Loucy (cell line): ENCODE results near the gene HOXC4.
"Not testable (repeated sequence)": the region's sequence is repeated elsewhere in the genome, so short reads cannot be mapped to it uniquely, and the experiment has no call there.

Experiments used
- EZH2phosphoT487 ChIP-seq: fragments of 200-600 bp; IDR thresholded peaks from 2 replicates; pipeline ENCODE4 v1.6.1; 2018; ENCODE audit warnings: antibody characterized with exemption, mild to moderate bottlenecking, moderate library complexity, borderline replicate concordance
- TF ChIP-seq, protein P1 (sequence below): fragments of 200-600 bp; sonication (generic); conservative IDR thresholded peaks from 2 replicates; pipeline ENCODE4 v1.5.1; 2014; ENCODE audit warnings: mild to moderate bottlenecking, antibody characterized with exemption, low read length

DNA sequence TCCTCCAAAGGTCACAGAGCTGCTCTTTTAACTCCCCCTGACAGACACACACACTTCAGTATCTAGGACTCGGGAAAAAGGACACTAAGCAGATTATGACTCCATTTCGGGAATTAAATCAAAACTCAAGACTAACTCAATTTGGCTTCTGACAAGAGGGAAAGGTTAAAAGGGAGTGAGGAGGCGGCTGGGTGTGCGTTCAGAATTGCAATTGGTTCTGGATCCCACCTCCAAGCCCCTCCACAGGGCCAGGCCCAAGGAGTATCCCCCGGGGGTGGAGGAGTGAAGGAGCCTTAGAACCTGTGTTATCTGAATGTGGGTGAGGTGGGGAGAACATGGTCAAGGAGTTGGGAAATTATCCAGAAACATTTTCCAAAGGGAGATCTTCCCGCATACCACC lies 35.8 kb downstream of the HOXC4 start:
- TF ChIP-seq, protein P1, sequence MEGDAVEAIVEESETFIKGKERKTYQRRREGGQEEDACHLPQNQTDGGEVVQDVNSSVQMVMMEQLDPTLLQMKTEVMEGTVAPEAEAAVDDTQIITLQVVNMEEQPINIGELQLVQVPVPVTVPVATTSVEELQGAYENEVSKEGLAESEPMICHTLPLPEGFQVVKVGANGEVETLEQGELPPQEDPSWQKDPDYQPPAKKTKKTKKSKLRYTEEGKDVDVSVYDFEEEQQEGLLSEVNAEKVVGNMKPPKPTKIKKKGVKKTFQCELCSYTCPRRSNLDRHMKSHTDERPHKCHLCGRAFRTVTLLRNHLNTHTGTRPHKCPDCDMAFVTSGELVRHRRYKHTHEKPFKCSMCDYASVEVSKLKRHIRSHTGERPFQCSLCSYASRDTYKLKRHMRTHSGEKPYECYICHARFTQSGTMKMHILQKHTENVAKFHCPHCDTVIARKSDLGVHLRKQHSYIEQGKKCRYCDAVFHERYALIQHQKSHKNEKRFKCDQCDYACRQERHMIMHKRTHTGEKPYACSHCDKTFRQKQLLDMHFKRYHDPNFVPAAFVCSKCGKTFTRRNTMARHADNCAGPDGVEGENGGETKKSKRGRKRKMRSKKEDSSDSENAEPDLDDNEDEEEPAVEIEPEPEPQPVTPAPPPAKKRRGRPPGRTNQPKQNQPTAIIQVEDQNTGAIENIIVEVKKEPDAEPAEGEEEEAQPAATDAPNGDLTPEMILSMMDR = not testable (repeated sequence)
- not testable (repeated sequence) for TF ChIP-seq EZH2phosphoT487
